ENCODE results near the gene ZBTB4. TPM values are rescaled to one million over a fixed set of nuclear protein-coding genes. Genes with fewer than 3 reads are reported as not detected.

Gene ZBTB4, protein sequence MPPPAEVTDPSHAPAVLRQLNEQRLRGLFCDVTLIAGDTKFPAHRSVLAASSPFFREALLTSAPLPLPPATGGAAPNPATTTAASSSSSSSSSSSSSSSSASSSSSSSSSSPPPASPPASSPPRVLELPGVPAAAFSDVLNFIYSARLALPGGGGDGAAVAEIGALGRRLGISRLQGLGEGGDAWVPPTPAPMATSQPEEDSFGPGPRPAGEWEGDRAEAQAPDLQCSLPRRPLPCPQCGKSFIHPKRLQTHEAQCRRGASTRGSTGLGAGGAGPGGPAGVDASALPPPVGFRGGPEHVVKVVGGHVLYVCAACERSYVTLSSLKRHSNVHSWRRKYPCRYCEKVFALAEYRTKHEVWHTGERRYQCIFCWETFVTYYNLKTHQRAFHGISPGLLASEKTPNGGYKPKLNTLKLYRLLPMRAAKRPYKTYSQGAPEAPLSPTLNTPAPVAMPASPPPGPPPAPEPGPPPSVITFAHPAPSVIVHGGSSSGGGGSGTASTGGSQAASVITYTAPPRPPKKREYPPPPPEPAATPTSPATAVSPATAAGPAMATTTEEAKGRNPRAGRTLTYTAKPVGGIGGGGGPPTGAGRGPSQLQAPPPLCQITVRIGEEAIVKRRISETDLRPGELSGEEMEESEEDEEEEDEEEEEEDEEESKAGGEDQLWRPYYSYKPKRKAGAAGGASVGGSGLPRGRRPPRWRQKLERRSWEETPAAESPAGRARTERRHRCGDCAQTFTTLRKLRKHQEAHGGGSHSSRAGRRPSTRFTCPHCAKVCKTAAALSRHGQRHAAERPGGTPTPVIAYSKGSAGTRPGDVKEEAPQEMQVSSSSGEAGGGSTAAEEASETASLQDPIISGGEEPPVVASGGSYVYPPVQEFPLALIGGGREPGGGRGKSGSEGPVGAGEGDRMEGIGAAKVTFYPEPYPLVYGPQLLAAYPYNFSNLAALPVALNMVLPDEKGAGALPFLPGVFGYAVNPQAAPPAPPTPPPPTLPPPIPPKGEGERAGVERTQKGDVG
- total RNA-seq: 10 to 100 TPM; 25.8 to 28.4 TPM

DNA sequence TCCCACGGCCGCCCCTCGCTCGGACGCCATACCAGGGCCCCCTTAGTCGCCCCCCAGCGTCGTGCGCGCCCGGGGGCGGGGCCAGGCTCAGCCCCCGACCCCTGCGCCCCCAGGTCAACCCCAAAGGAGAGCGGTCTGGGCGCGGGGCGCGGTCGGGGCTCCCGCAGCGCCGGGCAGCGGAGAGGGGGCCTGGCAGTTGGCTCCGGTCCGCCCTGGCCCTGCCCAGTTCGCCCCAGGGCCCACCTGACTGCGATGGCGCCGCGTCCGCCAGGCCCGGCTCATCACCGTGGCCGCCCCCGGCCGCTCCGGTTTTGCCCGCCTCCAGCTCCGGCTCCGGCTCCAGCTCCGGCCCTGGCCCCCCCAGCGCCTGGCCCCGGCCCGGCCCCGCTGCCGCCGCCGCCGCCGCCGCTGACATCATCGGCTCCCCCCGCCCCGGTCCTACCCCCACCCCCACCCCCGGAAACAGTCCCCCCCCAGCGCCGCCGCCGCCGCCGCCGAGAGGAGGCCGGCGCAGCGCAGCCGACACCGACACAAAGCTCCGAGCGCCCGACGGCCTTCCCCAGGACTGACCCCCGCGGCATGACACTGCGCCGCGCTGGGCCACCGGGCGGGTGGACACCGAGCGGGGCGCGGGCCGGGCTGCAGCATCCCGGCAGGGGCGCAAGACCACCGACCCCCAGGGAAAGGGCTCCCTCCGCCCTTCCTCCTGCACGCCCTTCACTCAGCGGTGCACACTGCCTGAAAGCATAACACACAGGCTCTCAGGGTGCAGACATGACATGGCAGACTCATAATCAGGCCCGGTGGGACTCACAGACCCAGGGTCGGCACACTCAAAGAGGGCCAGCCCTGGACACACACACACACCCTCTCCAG is at the start of gene ZBTB4:
TSS of gene ZBTB4 (minus strand) at position 419 of the 876 bp plus-strand sequence. CDS start 12,830 bp downstream, outside the sequence.
- peak within 1 kb of the TSS; percentile 88 for H3K4me3 Mint-ChIP-seq
- H3K4me1 Mint-ChIP-seq: peaks cover 68% of the 10 kb centered on the region
- POLR2A ChIA-PET: no interaction called here
- H3K9me3 Mint-ChIP-seq: no peaks in the 10 kb centered on the region
- no peaks in the 10 kb centered on the region for H3K27me3 Mint-ChIP-seq
- CTCF ChIA-PET: interaction anchor here (0.8 to 1.5 kb wide), 3 partner anchors 25 to 81 kb away, joined by 3 to 7 read pairs (median 5); no protein-coding TSS in a partner anchor
- H3K27ac Mint-ChIP-seq: peak within 1 kb of the TSS; percentile 94
- peaks cover 10% of the 10 kb centered on the region for H3K36me3 Mint-ChIP-seq (ENCODE audit: low read depth)
- peak; percentile 64 for DNase-seq

DNA sequence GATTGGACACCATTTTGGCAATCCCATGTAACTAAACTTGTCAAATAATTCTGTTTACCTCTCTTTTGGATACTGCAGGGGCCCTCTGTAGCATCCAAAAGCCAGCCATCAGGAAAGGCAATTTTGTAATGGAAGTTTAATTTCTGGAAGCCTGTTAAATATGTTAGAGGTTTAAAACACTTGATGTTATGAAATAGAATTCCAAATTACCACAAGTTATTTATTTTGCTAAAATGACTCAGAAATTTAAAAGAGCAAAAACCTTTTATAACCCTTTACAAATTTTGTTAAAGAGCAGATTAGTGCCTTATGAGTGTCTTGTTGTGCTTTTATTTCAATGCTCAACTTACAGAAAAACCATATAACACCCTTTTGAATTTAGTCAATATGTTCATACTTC is 49.4 kb upstream of the ZBTB4 start:
- CTCF ChIA-PET: no interaction called here
- Mint-ChIP-seq H3K4me1 (no peaks in the 10 kb centered on the region), H3K27me3 (peaks cover 1% of the 10 kb centered on the region), H3K4me3 (no peak overlapping the region), H3K27ac (no peak overlapping the region), H3K9me3 (peaks cover 21% of the 10 kb centered on the region), H3K36me3 (ENCODE audit: low read depth) (peaks cover 7% of the 10 kb centered on the region)
- POLR2A ChIA-PET: no interaction called here
- DNase-seq: no peak

DNA sequence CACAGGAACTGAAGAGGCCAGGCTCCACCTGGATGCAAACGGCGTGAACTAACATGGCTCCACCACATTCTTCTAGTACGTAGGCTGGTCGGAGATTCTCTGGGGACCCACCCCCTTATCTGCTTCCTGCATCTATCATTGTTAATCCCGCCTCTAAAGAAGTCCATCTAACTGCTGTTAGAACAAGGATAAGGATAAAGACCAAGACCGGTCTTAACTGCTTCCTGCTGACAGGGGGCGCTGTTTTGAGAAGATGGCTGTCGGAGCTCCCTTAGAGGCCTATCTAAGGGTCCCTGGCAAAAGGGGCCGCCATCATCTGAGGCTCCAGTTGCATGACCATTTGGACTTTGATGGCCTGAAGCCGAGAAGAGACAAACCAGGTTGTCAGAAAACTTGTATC is 43.6 kb upstream of the ZBTB4 start:
- Mint-ChIP-seq H3K4me1 (peaks cover 5% of the 10 kb centered on the region), H3K27me3 (peaks cover 1% of the 10 kb centered on the region), H3K27ac (no peak overlapping the region), H3K9me3 (peaks cover 11% of the 10 kb centered on the region), H3K4me3 (no peak overlapping the region), H3K36me3 (ENCODE audit: low read depth) (peaks cover 3% of the 10 kb centered on the region)
- DNase-seq: peak; percentile 48
- CTCF ChIA-PET: interaction anchor here (0.7 to 1.0 kb wide), 4 partner anchors 10 to 46 kb away, joined by 3 to 5 read pairs (median 4); partner anchors contain the start of gene SENP3
- POLR2A ChIA-PET: no interaction called here

DNA sequence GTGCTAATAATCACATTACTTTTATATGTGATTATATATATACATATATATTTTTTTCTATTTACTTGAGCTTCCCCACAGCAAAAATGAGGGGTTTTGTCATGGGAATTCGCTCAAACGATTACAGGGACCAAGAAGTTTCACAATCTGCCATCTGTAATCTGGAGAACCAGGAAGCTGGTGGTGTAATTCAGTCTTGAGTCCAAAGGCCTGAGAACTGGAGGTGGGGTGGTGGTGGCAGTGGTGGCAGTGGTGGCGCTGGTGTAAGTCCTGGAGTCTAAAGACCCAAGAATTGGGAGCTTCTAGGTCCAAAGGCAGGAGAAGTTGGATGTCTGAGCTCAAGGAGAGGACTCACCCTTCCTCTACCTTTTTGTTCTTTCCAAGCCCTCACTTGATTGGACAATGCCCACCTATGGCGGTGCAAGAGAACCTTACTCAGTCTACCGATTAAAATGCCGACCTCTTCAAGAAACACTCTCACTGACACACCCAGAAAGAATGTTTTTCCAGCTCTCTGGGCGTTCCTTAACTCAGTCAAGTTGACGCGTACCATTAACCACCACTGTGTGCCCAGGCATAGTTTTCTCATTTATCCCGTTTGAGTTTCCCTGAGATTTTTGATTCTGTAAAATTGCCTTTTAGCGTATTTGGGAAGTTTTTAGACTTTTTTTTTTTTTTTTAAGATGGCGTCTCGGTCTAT is 36.6 kb upstream of the ZBTB4 start:
- CTCF ChIA-PET: interaction anchor here (0.8 to 4.1 kb wide), 4 partner anchors 45 to 97 kb away, joined by 3 to 38 read pairs (median 11); partner anchors contain the start of genes MPDU1, SENP3 and SOX15
- no peak overlapping the region for H3K4me3 Mint-ChIP-seq
- H3K9me3 Mint-ChIP-seq: no peaks in the 10 kb centered on the region
- POLR2A ChIA-PET: interaction anchor here (0.7 kb wide), 1 partner anchor 42 kb away, joined by 11 read pairs; the partner anchor contains the start of gene TNFSF13
- H3K36me3 Mint-ChIP-seq (ENCODE audit: low read depth): peaks cover 35% of the 10 kb centered on the region
- H3K4me1 Mint-ChIP-seq: peaks cover 4% of the 10 kb centered on the region
- H3K27me3 Mint-ChIP-seq: no peaks in the 10 kb centered on the region
- no peak for DNase-seq
- no peak overlapping the region for H3K27ac Mint-ChIP-seq

DNA sequence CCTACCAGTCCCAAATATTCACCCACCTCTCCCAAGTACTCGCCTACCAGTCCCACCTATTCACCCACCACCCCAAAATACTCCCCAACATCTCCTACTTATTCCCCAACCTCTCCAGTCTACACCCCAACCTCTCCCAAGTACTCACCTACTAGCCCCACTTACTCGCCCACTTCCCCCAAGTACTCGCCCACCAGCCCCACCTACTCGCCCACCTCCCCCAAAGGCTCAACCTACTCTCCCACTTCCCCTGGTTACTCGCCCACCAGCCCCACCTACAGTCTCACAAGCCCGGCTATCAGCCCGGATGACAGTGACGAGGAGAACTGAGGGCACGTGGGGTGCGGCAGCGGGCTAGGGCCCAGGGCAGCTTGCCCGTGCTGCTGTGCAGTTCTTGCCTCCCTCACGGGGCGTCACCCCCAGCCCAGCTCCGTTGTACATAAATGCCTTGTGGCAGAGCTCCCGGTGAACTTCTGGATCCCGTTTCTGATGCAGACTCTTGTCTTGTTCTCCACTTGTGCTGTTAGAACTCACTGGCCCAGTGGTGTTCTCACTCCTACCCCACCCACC is 34.5 kb upstream of the ZBTB4 start:
- ChIA-PET CTCF (interaction anchor here (1.0 to 4.1 kb wide), 12 partner anchors 9 to 174 kb away, joined by 3 to 38 read pairs (median 4); partner anchors contain the start of genes SENP3, SOX15, TNFSF12 and TP53), POLR2A (no interaction called here)
- Mint-ChIP-seq H3K36me3 (ENCODE audit: low read depth) (peaks cover 48% of the 10 kb centered on the region), H3K27ac (no peak overlapping the region), H3K4me3 (no peak overlapping the region), H3K4me1 (peaks cover 4% of the 10 kb centered on the region), H3K27me3 (no peaks in the 10 kb centered on the region), H3K9me3 (no peaks in the 10 kb centered on the region)
- no peak for DNase-seq

DNA sequence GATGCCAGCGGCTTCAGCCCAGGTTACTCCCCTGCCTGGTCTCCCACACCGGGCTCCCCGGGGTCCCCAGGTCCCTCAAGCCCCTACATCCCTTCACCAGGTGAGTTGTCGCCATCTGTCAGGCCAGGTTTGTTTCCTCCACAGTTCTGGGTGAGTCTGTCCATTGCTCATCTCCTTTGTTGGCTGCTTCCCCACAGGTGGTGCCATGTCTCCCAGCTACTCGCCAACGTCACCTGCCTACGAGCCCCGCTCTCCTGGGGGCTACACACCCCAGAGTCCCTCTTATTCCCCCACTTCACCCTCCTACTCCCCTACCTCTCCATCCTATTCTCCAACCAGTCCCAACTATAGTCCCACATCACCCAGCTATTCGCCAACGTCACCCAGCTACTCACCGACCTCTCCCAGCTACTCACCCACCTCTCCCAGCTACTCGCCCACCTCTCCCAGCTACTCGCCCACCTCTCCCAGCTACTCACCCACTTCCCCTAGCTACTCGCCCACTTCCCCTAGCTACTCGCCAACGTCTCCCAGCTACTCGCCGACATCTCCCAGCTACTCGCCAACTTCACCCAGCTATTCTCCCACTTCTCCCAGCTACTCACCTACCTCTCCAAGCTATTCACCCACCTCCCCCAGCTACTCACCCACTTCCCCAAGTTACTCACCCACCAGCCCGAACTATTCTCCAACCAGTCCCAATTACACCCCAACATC is 33.6 kb upstream of the ZBTB4 start:
- peaks cover 4% of the 10 kb centered on the region for H3K4me1 Mint-ChIP-seq
- H3K9me3 Mint-ChIP-seq: no peaks in the 10 kb centered on the region
- no peak overlapping the region for H3K4me3 Mint-ChIP-seq
- H3K36me3 Mint-ChIP-seq (ENCODE audit: low read depth): peaks cover 55% of the 10 kb centered on the region
- CTCF ChIA-PET: interaction anchor here (0.7 to 4.1 kb wide), 8 partner anchors 10 to 76 kb away, joined by 3 to 38 read pairs (median 6); partner anchors contain the start of genes SENP3 and SOX15
- H3K27me3 Mint-ChIP-seq: no peaks in the 10 kb centered on the region
- H3K27ac Mint-ChIP-seq: peak overlapping the region; percentile 33
- POLR2A ChIA-PET: interaction anchor here (0.6 kb wide), 1 partner anchor 36 kb away, joined by 3 read pairs; no protein-coding TSS in a partner anchor
- no peak for DNase-seq

DNA sequence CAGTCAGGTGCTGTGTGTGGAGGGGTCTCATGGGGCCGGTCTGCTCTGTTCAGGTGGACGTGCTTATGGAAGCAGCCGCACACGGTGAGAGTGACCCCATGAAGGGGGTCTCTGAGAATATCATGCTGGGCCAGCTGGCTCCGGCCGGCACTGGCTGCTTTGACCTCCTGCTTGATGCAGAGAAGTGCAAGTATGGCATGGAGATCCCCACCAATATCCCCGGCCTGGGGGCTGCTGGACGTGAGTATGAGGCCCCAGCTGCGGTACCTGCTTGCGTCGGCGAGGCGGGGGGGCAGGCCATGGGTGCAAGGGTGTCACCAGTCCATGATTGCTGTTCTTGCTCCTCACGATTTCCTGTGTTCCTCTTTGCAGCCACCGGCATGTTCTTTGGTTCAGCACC is 32.7 kb upstream of the ZBTB4 start:
- Mint-ChIP-seq H3K4me1 (peaks cover 4% of the 10 kb centered on the region), H3K4me3 (no peak overlapping the region), H3K36me3 (ENCODE audit: low read depth) (peaks cover 58% of the 10 kb centered on the region), H3K27me3 (no peaks in the 10 kb centered on the region), H3K27ac (no peak overlapping the region), H3K9me3 (no peaks in the 10 kb centered on the region)
- ChIA-PET CTCF (interaction anchor here (0.6 to 0.7 kb wide), 2 partner anchors 31 to 117 kb away, joined by 3 read pairs; no protein-coding TSS in a partner anchor), POLR2A (no interaction called here)
- DNase-seq: no peak

DNA sequence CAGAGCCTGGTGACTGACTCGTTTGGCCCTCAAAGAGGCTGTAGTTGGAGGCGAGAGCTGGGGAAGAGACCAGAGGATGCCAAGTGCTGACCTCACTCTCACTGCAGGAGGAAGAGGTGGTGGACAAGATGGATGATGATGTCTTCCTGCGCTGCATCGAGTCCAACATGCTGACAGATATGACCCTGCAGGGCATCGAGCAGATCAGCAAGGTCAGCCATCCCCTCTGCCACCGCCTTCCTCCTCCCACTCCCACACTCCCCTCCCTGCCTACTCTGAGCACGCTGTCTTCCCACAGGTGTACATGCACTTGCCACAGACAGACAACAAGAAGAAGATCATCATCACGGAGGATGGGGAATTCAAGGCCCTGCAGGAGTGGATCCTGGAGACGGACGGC is 31.7 kb upstream of the ZBTB4 start:
- DNase-seq: no peak
- ChIA-PET CTCF (no interaction called here), POLR2A (interaction anchor here (0.7 kb wide), 1 partner anchor 272 kb away, joined by 3 read pairs; the partner anchor contains the start of gene PHF23)
- Mint-ChIP-seq H3K9me3 (no peaks in the 10 kb centered on the region), H3K36me3 (ENCODE audit: low read depth) (peaks cover 65% of the 10 kb centered on the region), H3K4me3 (no peak overlapping the region), H3K27ac (no peak overlapping the region), H3K27me3 (no peaks in the 10 kb centered on the region), H3K4me1 (peaks cover 4% of the 10 kb centered on the region)

DNA sequence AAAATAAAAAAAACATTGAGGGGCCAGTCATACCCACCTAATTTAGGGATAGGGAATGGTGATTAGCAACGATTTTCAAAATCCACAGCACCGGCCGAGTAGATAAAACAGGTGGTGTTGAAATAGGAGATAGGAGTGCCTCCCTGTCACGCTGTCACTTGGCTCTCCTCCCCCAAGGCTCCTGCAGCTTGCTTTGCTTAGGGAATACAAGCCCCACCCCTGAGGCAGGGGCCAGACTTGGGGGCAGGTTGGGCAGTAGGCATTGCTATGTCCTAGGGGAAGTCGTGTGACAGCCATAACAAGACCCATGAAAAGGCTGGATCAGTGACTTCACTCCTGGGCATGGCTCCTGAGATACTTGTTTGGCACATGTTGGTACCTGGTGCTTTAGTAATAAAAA is 30.5 kb upstream of the ZBTB4 start:
- ChIA-PET POLR2A (no interaction called here), CTCF (interaction anchor here (2.7 kb wide), 1 partner anchor 51 kb away, joined by 17 read pairs; the partner anchor contains the start of gene SENP3)
- H3K36me3 Mint-ChIP-seq (ENCODE audit: low read depth): peaks cover 71% of the 10 kb centered on the region
- H3K4me3 Mint-ChIP-seq: no peak overlapping the region
- H3K9me3 Mint-ChIP-seq: no peaks in the 10 kb centered on the region
- no peak overlapping the region for H3K27ac Mint-ChIP-seq
- DNase-seq: no peak
- H3K4me1 Mint-ChIP-seq: peaks cover 4% of the 10 kb centered on the region
- no peaks in the 10 kb centered on the region for H3K27me3 Mint-ChIP-seq

DNA sequence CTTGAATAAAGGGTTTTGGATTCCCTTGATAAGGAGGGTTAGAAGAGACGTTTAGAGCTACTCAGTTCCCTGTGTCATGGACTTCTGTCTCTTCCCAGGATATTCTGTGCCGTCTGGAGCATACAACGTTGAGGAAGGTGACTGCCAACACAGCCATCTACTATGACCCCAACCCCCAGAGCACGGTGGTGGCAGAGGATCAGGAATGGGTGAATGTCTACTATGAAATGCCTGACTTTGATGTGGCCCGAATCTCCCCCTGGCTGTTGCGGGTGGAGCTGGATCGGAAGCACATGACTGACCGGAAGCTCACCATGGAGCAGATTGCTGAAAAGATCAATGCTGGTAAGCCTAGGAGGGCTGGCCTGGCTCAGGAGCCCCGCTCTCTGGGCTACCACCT is 29.4 kb upstream of the ZBTB4 start:
- Mint-ChIP-seq H3K4me3 (no peak overlapping the region), H3K36me3 (ENCODE audit: low read depth) (peaks cover 70% of the 10 kb centered on the region), H3K27ac (no peak overlapping the region), H3K4me1 (no peaks in the 10 kb centered on the region), H3K27me3 (no peaks in the 10 kb centered on the region), H3K9me3 (no peaks in the 10 kb centered on the region)
- no peak for DNase-seq
- POLR2A ChIA-PET: no interaction called here
- CTCF ChIA-PET: interaction anchor here (1.5 to 2.7 kb wide), 2 partner anchors 52 to 65 kb away, joined by 3 to 17 read pairs; partner anchors contain the start of gene SENP3

Measured in activated CD4-positive, alpha-beta T cell treated with anti-CD3 and anti-CD28 coated beads, Interleukin-2, amount 10 ng/mL, durations not matched to agents 7 days and 5 days (primary cell).